ENCODE measurements around the gene PITPNM3.

- no peak for TF ChIP-seq EZH2 (IDR thresholded peaks at IDR 0.05)
- TF ChIP-seq POLR2AphosphoS5 (IDR thresholded peaks at IDR 0.05; ENCODE audit: borderline replicate concordance, low read depth, low read length): no peak
These were observed 1.5 kb downstream of the PITPNM3 start for GRCh38 chr17:6554871-6555330.
